Measurements from ENCODE around the gene UTY.

GRCh38 chrY:13440811-13441210 lies 39.0 kb downstream of the UTY start:
- no peak for TF ChIP-seq CTCF (IDR thresholded peaks at IDR 0.05; ENCODE audit: low read length)
- TF ChIP-seq EZH2 (IDR thresholded peaks at IDR 0.05; ENCODE audit: borderline replicate concordance, low read length), result no peak
